Kidney (tissue), 14 donors: ENCODE measurements around the gene HECW1. TPM values are rescaled to one million over a fixed set of nuclear protein-coding genes. Genes with fewer than 3 reads are reported as not detected.

ENCODE experiments used
- DNase-seq, 5 donors: peaks; one replicate each; pipeline ENCODE4 v3.0.0-alpha.2; 2013 to 2020
- FAIRE-seq: peaks from 2 replicates; lab custom pipeline; 2012; peaks lifted over from hg19 to GRCh38; lab: Jason Lieb, UNC
- H3K27ac ChIP-seq, 2 donors: one replicate each; pipeline ENCODE4 v1.7.0; 2013; ENCODE audit warnings: low read depth in 2 of 2, low read length in 2 of 2, inconsistent platforms in 1 of 2
- H3K27me3 ChIP-seq: one replicate; pipeline ENCODE4 v1.7.1; 2013; ENCODE audit warnings: low read length, inconsistent platforms; ENCODE audit not compliant: control insufficient read depth, insufficient read depth
- H3K36me3 ChIP-seq, 3 donors: one replicate each; pipeline versions ENCODE4 v1.7.0 to v1.7.1; 2013; ENCODE audit warnings: low read length in 3 of 3, control low read depth in 1 of 3, inconsistent platforms in 1 of 3; ENCODE audit not compliant: insufficient read depth in 3 of 3, control insufficient read depth in 2 of 3
- H3K4me1 ChIP-seq, 3 donors: one replicate each; pipeline versions ENCODE4 v1.7.0 to v1.7.1; 2013; ENCODE audit warnings: low read length in 3 of 3, inconsistent platforms in 1 of 3, low read depth in 1 of 3; ENCODE audit not compliant: control insufficient read depth in 2 of 3, insufficient read depth in 2 of 3
- H3K4me3 ChIP-seq, 3 donors: one replicate each; pipeline versions ENCODE4 v1.7.0 to v1.8.1; 2013; ENCODE audit warnings: low read length in 3 of 3, control low read depth in 1 of 3, inconsistent platforms in 1 of 3
- H3K9ac ChIP-seq, 3 donors: one replicate each; pipeline versions ENCODE4 v1.7.0 to v1.7.1; 2013; ENCODE audit warnings: low read length in 3 of 3, control low read depth in 1 of 3, inconsistent platforms in 1 of 3
- H3K9me3 ChIP-seq, 3 donors: one replicate each; pipeline versions ENCODE4 v1.7.0 to v1.7.1; 2013; ENCODE audit warnings: low read length in 3 of 3, control low read depth in 1 of 3, inconsistent platforms in 1 of 3; ENCODE audit not compliant: control insufficient read depth in 2 of 3, insufficient read depth in 1 of 3
- intact Hi-C: fragments of 100-400 bp; cut with DNase I; formaldehyde crosslinking; loops from one replicate; pipeline ENCODE4 v1.11.1; 2022
- polyA plus RNA-seq: library from polyadenylated mRNA; stranded (reverse); fragments of 350-450 nt; fragmentation: Illumina TruSeq; extraction: RNeasy Lipid Tissue Mini Kit (QIAGEN cat#74804); gene quantifications from one replicate; pipeline ENCODE4 v1.2.3, GENCODE V29; 2014; ENCODE audit warnings: low read depth, low replicate concordance; ENCODE audit not compliant: insufficient read depth
- total RNA-seq: library from RNA; stranded (reverse); fragmentation: NEBNext Ultra II Directional; extraction: Animal tissue kit (Norgen Biotek cat#: 25700); gene quantifications from one replicate; pipeline ENCODE4 v1.2.1, GENCODE V29; 2021
- TF ChIP-seq, protein P1 (sequence below): IDR thresholded peaks from 3 replicates; pipeline ENCODE4 v1.5.1; 2012; ENCODE audit warnings: mild to moderate bottlenecking, moderate library complexity, borderline replicate concordance; ENCODE audit not compliant: insufficient read depth; ENCODE audit errors: extremely low read depth
- donor health status: control.
- donor health status: control.
- donor health status: control.
- donor health status: control.
- donor health status: control.
- donor health status: DM: yes; HTN: yes; CAD: no.
- donor health status: Normal renal cell carcinoma (clear cell type).

Gene HECW1
- total and polyA plus RNA-seq, 2 donors from 2014 or later: 0.50 to 7.5 TPM

DNA sequence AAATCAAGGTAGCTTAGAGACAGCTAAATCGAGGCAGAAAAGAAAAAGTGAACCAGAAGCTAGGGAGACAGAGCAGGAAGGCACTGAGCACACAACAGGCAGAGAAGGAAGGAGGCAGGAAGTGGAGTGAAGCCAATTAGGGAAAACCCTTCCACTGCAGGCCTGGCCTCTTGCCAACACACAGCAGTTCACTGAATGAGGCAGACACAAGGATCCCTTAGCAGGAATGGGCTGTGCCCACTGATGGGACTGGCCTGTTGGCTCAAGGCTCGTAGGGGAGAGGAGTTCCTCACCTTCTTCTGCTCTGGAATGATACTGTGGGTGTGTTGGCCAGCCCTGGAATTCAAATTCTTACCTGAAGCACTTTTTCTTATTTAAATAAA, 250.2 kb downstream of the HECW1 start:
- DNase-seq (peak; percentile 40 to 73 (median 49)), FAIRE-seq (no peak)
- Histone ChIP-seq H3K27ac (no peak overlapping the region), H3K9me3 (no peaks in the 10 kb centered on the region), H3K4me1 (no peaks in the 10 kb centered on the region), H3K36me3 (no peaks in the 10 kb centered on the region), H3K9ac (no peak overlapping the region), H3K27me3 (no peaks in the 10 kb centered on the region), H3K4me3 (no peak overlapping the region)
- intact Hi-C loops: no loop called here
- TF ChIP-seq, protein P1, sequence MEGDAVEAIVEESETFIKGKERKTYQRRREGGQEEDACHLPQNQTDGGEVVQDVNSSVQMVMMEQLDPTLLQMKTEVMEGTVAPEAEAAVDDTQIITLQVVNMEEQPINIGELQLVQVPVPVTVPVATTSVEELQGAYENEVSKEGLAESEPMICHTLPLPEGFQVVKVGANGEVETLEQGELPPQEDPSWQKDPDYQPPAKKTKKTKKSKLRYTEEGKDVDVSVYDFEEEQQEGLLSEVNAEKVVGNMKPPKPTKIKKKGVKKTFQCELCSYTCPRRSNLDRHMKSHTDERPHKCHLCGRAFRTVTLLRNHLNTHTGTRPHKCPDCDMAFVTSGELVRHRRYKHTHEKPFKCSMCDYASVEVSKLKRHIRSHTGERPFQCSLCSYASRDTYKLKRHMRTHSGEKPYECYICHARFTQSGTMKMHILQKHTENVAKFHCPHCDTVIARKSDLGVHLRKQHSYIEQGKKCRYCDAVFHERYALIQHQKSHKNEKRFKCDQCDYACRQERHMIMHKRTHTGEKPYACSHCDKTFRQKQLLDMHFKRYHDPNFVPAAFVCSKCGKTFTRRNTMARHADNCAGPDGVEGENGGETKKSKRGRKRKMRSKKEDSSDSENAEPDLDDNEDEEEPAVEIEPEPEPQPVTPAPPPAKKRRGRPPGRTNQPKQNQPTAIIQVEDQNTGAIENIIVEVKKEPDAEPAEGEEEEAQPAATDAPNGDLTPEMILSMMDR: no peak

DNA sequence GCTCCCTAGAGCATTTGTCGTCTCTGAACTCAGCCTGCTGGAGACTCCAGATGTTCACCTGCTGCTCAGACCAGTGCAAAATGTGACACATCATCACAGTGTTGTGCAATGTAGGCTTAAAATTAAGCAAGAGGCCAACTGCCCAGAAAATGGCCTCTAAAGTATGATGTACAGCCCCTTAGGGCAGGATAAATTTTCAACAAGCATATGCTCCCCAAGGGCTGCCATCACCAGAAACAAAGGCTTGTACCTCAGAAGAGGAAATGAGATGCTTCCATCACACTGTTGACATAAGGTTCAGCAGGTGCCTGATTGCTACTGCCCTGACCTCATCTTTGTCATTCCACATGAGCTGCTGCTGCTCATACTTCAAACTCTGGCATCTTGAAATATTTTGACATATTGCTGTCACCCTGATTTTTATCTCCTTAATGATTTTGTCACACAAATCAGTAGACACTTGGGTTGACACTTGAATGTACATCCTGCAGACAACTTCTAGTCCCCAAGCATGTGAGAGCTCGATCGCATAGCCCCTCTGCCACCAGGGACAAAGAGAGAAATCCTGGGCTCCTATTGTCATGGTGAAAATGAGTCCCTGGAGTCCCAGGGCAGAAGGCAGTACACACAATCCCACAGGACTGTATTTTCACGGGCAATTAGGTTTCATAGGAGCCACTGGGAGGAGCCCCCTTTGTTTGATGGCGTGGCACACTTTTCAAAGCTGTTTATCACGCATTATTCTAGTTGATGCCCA, 250.8 kb downstream of the HECW1 start:
- H3K4me1 ChIP-seq: no peaks in the 10 kb centered on the region
- H3K4me3 ChIP-seq: no peak overlapping the region
- intact Hi-C loops: no loop called here
- no peaks in the 10 kb centered on the region for H3K9me3 ChIP-seq
- H3K36me3 ChIP-seq: no peaks in the 10 kb centered on the region
- no peak overlapping the region for H3K27ac ChIP-seq
- H3K9ac ChIP-seq: no peak overlapping the region
- FAIRE-seq (no peak), DNase-seq (peak in 1 of 5 donors; percentile 25)
- TF ChIP-seq, protein P1: no peak
- no peaks in the 10 kb centered on the region for H3K27me3 ChIP-seq

DNA sequence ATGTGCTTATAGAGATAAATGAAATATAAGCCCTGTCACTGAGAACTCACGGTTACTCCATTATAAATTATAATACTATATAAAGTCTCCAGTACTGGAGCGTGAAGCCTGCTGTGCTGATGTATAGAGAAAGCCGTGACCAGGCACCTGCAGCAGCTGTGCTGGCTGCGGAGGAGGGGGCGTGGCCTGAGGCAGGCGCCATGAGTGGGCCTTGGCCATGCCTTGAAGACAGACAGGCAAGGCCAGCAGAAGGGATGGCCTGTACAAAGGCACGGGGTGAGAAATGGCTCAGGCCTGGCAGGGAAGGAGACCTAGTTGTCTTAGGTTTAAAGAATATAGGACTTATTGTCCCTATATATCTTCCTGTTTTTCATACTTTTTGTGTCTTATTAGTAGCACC, 251.9 kb downstream of the HECW1 start:
- FAIRE-seq: no peak
- intact Hi-C loops: no loop called here

More for the DNA sequence above, 251.9 kb downstream of the HECW1 start:
- Histone ChIP-seq H3K9me3 (no peaks in the 10 kb centered on the region), H3K27me3 (no peaks in the 10 kb centered on the region), H3K4me1 (no peaks in the 10 kb centered on the region), H3K36me3 (no peaks in the 10 kb centered on the region), H3K27ac (no peak overlapping the region), H3K4me3 (no peak overlapping the region), H3K9ac (no peak overlapping the region)
- DNase-seq: no peak
- TF ChIP-seq, protein P1: no peak
